KG1 (cell line): ENCODE results near the gene SMARCA4.
"Not testable (repeated sequence)": the region's sequence is repeated elsewhere in the genome, so short reads cannot be mapped to it uniquely, and the experiment has no call there.

ENCODE experiments used
- DNase-seq: peaks from one replicate; lab custom pipeline; 2025; lab: John Stamatoyannopoulos, UW

Gene SMARCA4

GRCh38 chr19:11069561-11069960 lies 108.7 kb downstream of the SMARCA4 start:
- DNase-seq: no peak

GRCh38 chr19:11070123-11070522 lies 109.3 kb downstream of the SMARCA4 start:
- DNase-seq: no peak

- no peak for DNase-seq
Observed at GRCh38 chr19:11073568-11073967, 112.7 kb downstream of the SMARCA4 start.

GRCh38 chr19:11076792-11077191 lies 116.0 kb downstream of the SMARCA4 start:
- DNase-seq: not testable (repeated sequence)

GRCh38 chr19:11078893-11079292 lies 118.1 kb downstream of the SMARCA4 start:
- DNase-seq: no peak

GRCh38 chr19:11079999-11080398 lies 119.2 kb downstream of the SMARCA4 start:
- DNase-seq: no peak

- DNase-seq: no peak
Observed at GRCh38 chr19:11087870-11088505, 127.2 kb downstream of the SMARCA4 start.

- DNase-seq: no peak
Observed at GRCh38 chr19:11088506-11089253, 127.8 kb downstream of the SMARCA4 start.

GRCh38 chr19:11089254-11090013 lies 128.6 kb downstream of the SMARCA4 start, which contains the start of gene LDLR:
Gene LDLR, plus strand, starts transcription at chr19:11089463. Its CDS starts 86 bp downstream, at chr19:11089549.
- DNase-seq: peak; percentile 68

- DNase-seq: not testable (repeated sequence)
Observed at GRCh38 chr19:11090014-11090263, 129.1 kb downstream of the SMARCA4 start.

GRCh38 chr19:11090264-11090996 lies 129.6 kb downstream of the SMARCA4 start:
- DNase-seq: peak; percentile 71

GRCh38 chr19:11090997-11091702 lies 130.3 kb downstream of the SMARCA4 start:
- DNase-seq: no peak

- DNase-seq: no peak
Observed at GRCh38 chr19:11091703-11092153, 130.9 kb downstream of the SMARCA4 start.

GRCh38 chr19:11092181-11092538 lies 131.3 kb downstream of the SMARCA4 start:
- no peak for DNase-seq

GRCh38 chr19:11093689-11094238 lies 132.9 kb downstream of the SMARCA4 start:
- no peak for DNase-seq

- no peak for DNase-seq
Observed at GRCh38 chr19:11094520-11094894, 133.7 kb downstream of the SMARCA4 start.

GRCh38 chr19:11096210-11096841 lies 135.5 kb downstream of the SMARCA4 start:
- DNase-seq: no peak

GRCh38 chr19:11097367-11097766 lies 136.5 kb downstream of the SMARCA4 start:
- DNase-seq: not testable (repeated sequence)

GRCh38 chr19:11098327-11098726 lies 137.5 kb downstream of the SMARCA4 start:
- DNase-seq: no peak

GRCh38 chr19:11098861-11099260 lies 138.0 kb downstream of the SMARCA4 start:
- DNase-seq: no peak

GRCh38 chr19:11100049-11100448 lies 139.2 kb downstream of the SMARCA4 start:
- no peak for DNase-seq
